HepG2 (cell line): ENCODE measurements around the gene PPDPF. TPM values are rescaled to one million over a fixed set of nuclear protein-coding genes. Genes with fewer than 3 reads are reported as not detected.

Experiments
- ATAC-seq: fragments of 200-7000 bp; cut with Tn5 transposase; 3 replicates; pipeline ENCODE4 v1.9.1; 2020; ENCODE audit warnings: mild to moderate bottlenecking, moderate library complexity
- BruUV-seq: library from RNA; stranded (reverse); fragments of 400-500 nt; replicated peaks from 2 replicates; lab custom pipeline; 2021; lab: Mats Ljungman, UMichigan
- CTCF ChIA-PET: fragments of 300-600 bp; formaldehyde crosslinking; extraction: SDS; loops from one replicate; lab custom pipeline; 2021; ENCODE audit warnings: low total read pairs, inconsistent platforms, low intra/inter-chr PET ratio; lab: Yijun Ruan, JAX
- POLR2A ChIA-PET: fragments of 350-600 bp; sonication (Branson Sonifier 250); formaldehyde crosslinking; loops from one replicate; lab custom pipeline; 2020; ENCODE audit warnings: antibody characterized with exemption, inconsistent platforms; lab: Yijun Ruan, JAX
- DNase-seq: peaks from one replicate; pipeline ENCODE4 v3.0.0-alpha.2; 2015; ENCODE audit warnings: low spot score
- FAIRE-seq: peaks from 3 replicates; lab custom pipeline; 2011; peaks lifted over from hg19 to GRCh38; lab: Jason Lieb, UNC
- H2AFZ ChIP-seq: one replicate; pipeline ENCODE4 v1.6.1; 2011; ENCODE audit warnings: low read length, inconsistent platforms
- H3K27ac ChIP-seq: fragments of 300-600 bp; 3 replicates; pipeline ENCODE4 v1.8.0; 2011; ENCODE audit warnings: mixed run types, mild to moderate bottlenecking, mixed read lengths, low read length, inconsistent platforms; ENCODE audit not compliant: insufficient read depth; ENCODE audit errors: extremely low read length
- H3K27me3 ChIP-seq, 2 experiments: fragments of 200-600 bp in 1 of 2; 2 replicates in 1 of 2; 3 replicates in 1 of 2; pipeline versions ENCODE4 v1.6.0 to v1.8.0; 2011; ENCODE audit warnings: low read length in 2 of 2, mild to moderate bottlenecking in 2 of 2, moderate library complexity in 2 of 2, inconsistent platforms in 1 of 2; ENCODE audit not compliant: insufficient read depth in 2 of 2, control insufficient read depth in 1 of 2
- H3K36me3 ChIP-seq, 2 experiments: fragments of 200-600 bp in 1 of 2; replicated peaks in 1 of 2; 2 replicates in 1 of 2; 3 replicates in 1 of 2; pipeline versions ENCODE4 v1.5.1 to v1.8.0; 2011; ENCODE audit warnings: low read length in 2 of 2, inconsistent platforms in 1 of 2; ENCODE audit not compliant: insufficient read depth in 2 of 2, control insufficient read depth in 1 of 2
- H3K4me1 ChIP-seq: 2 replicates; pipeline ENCODE4 v1.5.1; 2012; ENCODE audit warnings: low read length, inconsistent platforms; ENCODE audit not compliant: insufficient read depth
- H3K4me2 ChIP-seq: 2 replicates; pipeline ENCODE4 v1.6.0; 2011; ENCODE audit warnings: low read depth, low read length, inconsistent platforms
- H3K4me3 ChIP-seq, 3 experiments: fragments of 200-600 bp in 1 of 3; sonication (generic), shearing (Covaris generic) in 1 of 3; replicated peaks in 1 of 3; 2 replicates each; pipeline ENCODE4 v1.5.1; 2011 to 2016; ENCODE audit warnings: low read length in 3 of 3, inconsistent platforms in 2 of 3, low read depth in 2 of 3, mild to moderate bottlenecking in 2 of 3, control low read depth in 1 of 3, mixed read lengths in 1 of 3; ENCODE audit not compliant: insufficient read depth in 1 of 3
- H3K79me2 ChIP-seq: one replicate; pipeline ENCODE4 v1.6.1; 2011; ENCODE audit warnings: low read length, inconsistent platforms; ENCODE audit not compliant: insufficient read depth
- H3K9ac ChIP-seq: 2 replicates; pipeline ENCODE4 v1.6.0; 2011; ENCODE audit warnings: mild to moderate bottlenecking, low read depth, low read length, inconsistent platforms; ENCODE audit not compliant: insufficient read depth
- H3K9me3 ChIP-seq: 2 replicates; pipeline ENCODE4 v1.5.1; 2012; ENCODE audit warnings: mild to moderate bottlenecking, low read length
- H4K20me1 ChIP-seq: 2 replicates; pipeline ENCODE4 v1.6.0; 2011; ENCODE audit warnings: inconsistent platforms, mild to moderate bottlenecking, low read length, moderate library complexity; ENCODE audit not compliant: insufficient read depth
- EP300 ChIP-seq, 3 experiments: sonication (generic) in 1 of 3; formaldehyde crosslinking in 1 of 3; IDR thresholded peaks; 2 replicates each; pipeline versions ENCODE4 v1.5.1 to v1.6.1; 2011 to 2020; ENCODE audit warnings: low read depth in 2 of 3, low read length in 2 of 3, borderline replicate concordance in 1 of 3, improper control_type of control experiment in 1 of 3, mild to moderate bottlenecking in 1 of 3, missing genetic modification reagents in 1 of 3, moderate library complexity in 1 of 3
- HNRNPLL ChIP-seq: fragments of 200-400 bp; formaldehyde crosslinking; IDR thresholded peaks from 2 replicates; pipeline ENCODE4 v1.6.1; 2017; ENCODE audit warnings: mild to moderate bottlenecking, low read depth, low read length; ENCODE audit not compliant: poor library complexity, severe bottlenecking
- PHF8 ChIP-seq: sonication (generic); formaldehyde crosslinking; IDR thresholded peaks from 2 replicates; pipeline ENCODE4 v1.5.0; 2020; ENCODE audit warnings: missing genetic modification reagents
- PPARG ChIP-seq: conservative IDR thresholded peaks from 2 replicates; pipeline ENCODE4 v1.6.1; 2016; ENCODE audit warnings: missing biosample characterization, missing genetic modification reagents
- RCOR2 ChIP-seq: IDR thresholded peaks from 2 replicates; pipeline ENCODE4 v1.6.1; 2016; ENCODE audit warnings: missing biosample characterization, missing genetic modification reagents
- RELA ChIP-seq: sonication (generic); formaldehyde crosslinking; IDR thresholded peaks from 2 replicates; pipeline ENCODE4 v1.4.0; 2020; ENCODE audit warnings: missing genetic modification reagents
- TEF ChIP-seq: sonication (generic); formaldehyde crosslinking; IDR thresholded peaks from 2 replicates; pipeline ENCODE4 v1.5.0; 2020; ENCODE audit warnings: missing genetic modification reagents
- ZBTB43 ChIP-seq: sonication (generic); formaldehyde crosslinking; conservative IDR thresholded peaks from 2 replicates; pipeline ENCODE4 v1.4.0; 2020; ENCODE audit warnings: missing genetic modification reagents
- ZNF143 ChIP-seq: sonication (generic); formaldehyde crosslinking; IDR thresholded peaks from 2 replicates; pipeline ENCODE4 v1.4.0; 2020; ENCODE audit warnings: missing genetic modification reagents
- ZNF256 ChIP-seq: sonication (generic); formaldehyde crosslinking; conservative IDR thresholded peaks from 2 replicates; pipeline ENCODE4 v1.4.0; 2020; ENCODE audit warnings: missing genetic modification reagents
- ZNF260 ChIP-seq: sonication (generic); formaldehyde crosslinking; IDR thresholded peaks from 2 replicates; pipeline ENCODE4 v1.4.0; 2020; ENCODE audit warnings: missing genetic modification reagents, low read depth, mild to moderate bottlenecking, borderline replicate concordance
- ZNF570 ChIP-seq: sonication (generic); formaldehyde crosslinking; IDR thresholded peaks from 2 replicates; pipeline ENCODE4 v1.4.0; 2020; ENCODE audit warnings: mild to moderate bottlenecking, missing genetic modification reagents, borderline replicate concordance
- ZNF674 ChIP-seq: sonication (generic); formaldehyde crosslinking; IDR thresholded peaks from 2 replicates; pipeline ENCODE4 v1.5.0; 2020; ENCODE audit warnings: low read depth, mild to moderate bottlenecking, missing genetic modification reagents
- ZNF883 ChIP-seq: sonication (generic); formaldehyde crosslinking; IDR thresholded peaks from 2 replicates; pipeline ENCODE4 v1.5.1; 2020; ENCODE audit warnings: mild to moderate bottlenecking, missing genetic modification reagents; ENCODE audit errors: not compliant biosample characterization
- WGBS: methylation state at CpG from one replicate; pipeline ENCODE4 v1.1.6; 2017; ENCODE audit warnings: low lambda C conversion rate; 5-methylcytosine and 5-hydroxymethylcytosine counted together
- in situ Hi-C: cut with HindIII; loops from 2 replicates; pipeline ENCODE4 v1.10.0; 2017; ENCODE audit warnings: low pct_unique_long_range_greater_than_20kb; ENCODE audit not compliant: extremely low pct_ligation_motif_present
- intact Hi-C: fragments of 100-400 bp; cut with micrococcal nuclease; formaldehyde crosslinking; loops from one replicate; pipeline ENCODE4 v1.10.0; 2022; ENCODE audit not compliant: unreplicated experiment
- polyA plus RNA-seq, 8 experiments: library from polyadenylated mRNA; depleted of rRNA in 3 of 8; stranded (reverse) in 7 of 8; unstranded in 1 of 8; fragments of >200 nt; fragmentation: Illumina TruSeq in 4 of 8; extraction: Trizol in 4 of 8; gene quantifications; 2 replicates each; pipeline versions ENCODE4 v1.2.1 to v1.2.3, GENCODE V29; 2011 to 2016; ENCODE audit warnings: low read depth in 4 of 8, missing spikeins in 1 of 8, mixed read lengths in 1 of 8; ENCODE audit not compliant: insufficient read depth in 1 of 8
- total RNA-seq, 5 experiments: library from RNA; depleted of rRNA; stranded (reverse); fragments of >200 nt; fragmentation: Illumina TruSeq; extraction: Trizol; gene quantifications; 2 replicates each; pipeline ENCODE4 v1.2.3, GENCODE V29; 2016; ENCODE audit warnings: low read depth in 1 of 5

Gene PPDPF
- total and polyA plus RNA-seq, 2 of the 13 experiments (the other 11 are each of a cell fraction or from before 2014, with no cell fraction given): 1.8 to 7.0 TPM

DNA sequence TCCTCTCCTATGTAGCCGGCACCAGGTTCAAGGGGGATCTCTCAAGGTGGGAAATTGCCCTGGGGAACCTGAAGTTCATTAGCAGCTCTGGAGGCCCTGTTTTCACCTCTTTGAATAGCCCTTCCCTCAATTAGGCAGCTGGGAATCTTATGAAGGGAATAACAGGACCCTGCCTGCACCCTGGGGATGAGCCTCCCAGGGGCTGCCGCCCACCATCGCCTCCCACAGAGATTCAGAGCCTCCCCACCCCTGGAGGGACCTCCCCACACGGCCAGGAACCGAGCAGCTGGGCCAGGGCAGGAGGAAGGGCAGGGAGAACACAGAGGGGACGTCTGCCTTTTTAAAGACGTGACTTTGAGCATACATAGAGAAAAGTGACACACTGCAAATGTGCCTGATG lies 17.0 kb upstream of the PPDPF start:
- Histone ChIP-seq H3K4me2 (no peak overlapping the region), H3K79me2 (no peaks in the 10 kb centered on the region), H3K36me3 (no peaks in the 10 kb centered on the region), H3K27me3 (peaks cover 26 to 89% of the 10 kb centered on the region in 2 experiments; a peak in 4 of 5 replicates), H3K9ac (no peak overlapping the region), H3K9me3 (no peaks in the 10 kb centered on the region), H4K20me1 (no peaks in the 10 kb centered on the region; the same call in 1 of the 2 replicates), H3K4me3 (no peak overlapping the region), H3K27ac (no peak overlapping the region), H2AFZ (no peak overlapping the region), H3K4me1 (no peaks in the 10 kb centered on the region)
- in situ Hi-C loops: no loop called here
- DNase-seq: no peak
- intact Hi-C loops: no loop called here
- TF ChIP-seq ZNF260 (CRISPR knock-in tag): no peak
- TF ChIP-seq ZNF143 (CRISPR knock-in tag): no peak
- TF ChIP-seq ZNF883 (CRISPR knock-in tag): no peak
- no peak for TF ChIP-seq ZNF570 (CRISPR knock-in tag)
- no peak for TF ChIP-seq RELA (CRISPR knock-in tag)
- TF ChIP-seq PHF8 (CRISPR knock-in tag): no peak
- TF ChIP-seq HNRNPLL: no peak
- TF ChIP-seq RCOR2 (CRISPR knock-in tag): no peak
- no peak for TF ChIP-seq PPARG
- no peak for TF ChIP-seq ZNF674 (CRISPR knock-in tag)
- no peak for TF ChIP-seq ZBTB43 (CRISPR knock-in tag)
- no peak for TF ChIP-seq ZNF256
- no peak for TF ChIP-seq TEF (CRISPR knock-in tag)
- TF ChIP-seq EP300 (IDR thresholded peaks at IDR 0.05; ENCODE audit: low read depth in 2 of 2, low read length in 2 of 2): no peak
- no peak for TF ChIP-seq EP300 (CRISPR knock-in tag; IDR thresholded peaks at IDR 0.05; ENCODE audit: borderline replicate concordance)
- ATAC-seq: no peak
- no TSS peak for BruUV-seq
- CTCF ChIA-PET: no interaction called here
- POLR2A ChIA-PET: no interaction called here
- WGBS: 4% methylated on average over 6 of the region's 7 CpGs
- no peak for FAIRE-seq
